MCF 10A (cell line): ENCODE measurements around the gene DDX20. TPM values are rescaled to one million over a fixed set of nuclear protein-coding genes. Genes with fewer than 3 reads are reported as not detected.
"Not testable (repeated sequence)": the region's sequence is repeated elsewhere in the genome, so short reads cannot be mapped to it uniquely, and the experiment has no call there.

Source experiments
- BruUV-seq: library from RNA; stranded (reverse); fragments of 400-500 nt; replicated peaks from 2 replicates; lab custom pipeline; 2021; lab: Mats Ljungman, UMichigan
- CTCF ChIA-PET: fragments of 300-600 bp; sonication (Branson Sonifier 250); formaldehyde crosslinking; extraction: SDS; loops from one replicate; lab custom pipeline; 2021; ENCODE audit warnings: antibody characterized with exemption, inconsistent platforms; lab: Yijun Ruan, JAX
- POLR2A ChIA-PET: fragments of 300-600, 350-650 bp; sonication (Branson Sonifier 250); formaldehyde crosslinking; extraction: SDS; loops from one replicate; lab custom pipeline; 2020; ENCODE audit warnings: antibody characterized with exemption, inconsistent platforms; lab: Yijun Ruan, JAX
- DNase-seq: peaks from one replicate; pipeline ENCODE4 v3.0.0-alpha.2; 2018; ENCODE audit not compliant: unreplicated experiment
- H3K27ac Mint-ChIP-seq: one replicate; pipeline ENCODE4 v1.8.0; 2022; ENCODE audit warnings: mild to moderate bottlenecking, low read depth, mixed read lengths; ENCODE audit not compliant: unreplicated experiment
- H3K27me3 Mint-ChIP-seq: one replicate; pipeline ENCODE4 v1.8.0; 2022; ENCODE audit warnings: mixed read lengths; ENCODE audit not compliant: insufficient read depth, unreplicated experiment
- H3K36me3 Mint-ChIP-seq: one replicate; pipeline ENCODE4 v1.8.0; 2022; ENCODE audit warnings: mild to moderate bottlenecking, moderate library complexity, mixed read lengths; ENCODE audit not compliant: insufficient read depth, unreplicated experiment
- H3K4me1 Mint-ChIP-seq: one replicate; pipeline ENCODE4 v1.8.0; 2022; ENCODE audit warnings: mixed read lengths; ENCODE audit not compliant: insufficient read depth, unreplicated experiment
- H3K4me3 Mint-ChIP-seq: one replicate; pipeline ENCODE4 v1.8.0; 2022; ENCODE audit warnings: mild to moderate bottlenecking, moderate library complexity, mixed read lengths; ENCODE audit not compliant: unreplicated experiment
- H3K9me3 Mint-ChIP-seq: one replicate; pipeline ENCODE4 v1.8.0; 2022; ENCODE audit warnings: mixed read lengths; ENCODE audit not compliant: unreplicated experiment
- CTCF ChIP-seq: fragments of 200-600 bp; IDR thresholded peaks from one replicate; pipeline ENCODE4 v1.8.0; 2022; ENCODE audit warnings: antibody characterized with exemption, mild to moderate bottlenecking; ENCODE audit not compliant: unreplicated experiment
- intact Hi-C: fragments of 100-400 bp; cut with micrococcal nuclease; formaldehyde crosslinking; loops from 2 replicates; pipeline ENCODE4 v1.14.1; 2022
- total RNA-seq: library from RNA; stranded (reverse); gene quantifications from 2 replicates; pipeline ENCODE4 v1.2.3, GENCODE V29; 2022

DDX20 gene
- total RNA-seq, 1 experiment from 2014 or later = 14.8 TPM

- no peak for TF ChIP-seq CTCF
- Mint-ChIP-seq H3K27me3 (no peaks in the 10 kb centered on the region), H3K36me3 (no peaks in the 10 kb centered on the region), H3K27ac (peak overlapping the region; percentile 94), H3K4me3 (peak overlapping the region; percentile 82), H3K4me1 (peaks cover 17% of the 10 kb centered on the region), H3K9me3 (no peaks in the 10 kb centered on the region)
- ChIA-PET CTCF (interaction anchor here (0.7 to 9.9 kb wide), 15 partner anchors 9 to 1702 kb away, joined by 3 to 94 read pairs (median 4); no protein-coding TSS in a partner anchor), POLR2A (interaction anchor here (0.5 to 4.8 kb wide), 30 partner anchors 8 to 918 kb away, joined by 3 to 86 read pairs (median 5); partner anchors contain the start of genes ATP5PB, DDX20, RAP1A and WDR77)
- BruUV-seq = no TSS peak
- intact Hi-C loops = no loop called here
- peak; percentile 84 for DNase-seq
Measured at GRCh38 chr1:111738436-111739193, 17.1 kb upstream of the DDX20 start.

- Mint-ChIP-seq H3K4me1 (peaks cover 17% of the 10 kb centered on the region), H3K27ac (peak within 1 kb of the TSS; percentile 94), H3K27me3 (no peaks in the 10 kb centered on the region), H3K4me3 (peak within 1 kb of the TSS; percentile 82), H3K9me3 (no peaks in the 10 kb centered on the region), H3K36me3 (no peaks in the 10 kb centered on the region)
- BruUV-seq = no TSS peak
- intact Hi-C loops = no loop called here
- DNase-seq = peak; percentile 92
- no peak for TF ChIP-seq CTCF
- ChIA-PET POLR2A (interaction anchor here (0.5 to 4.8 kb wide), 27 partner anchors 8 to 917 kb away, joined by 3 to 86 read pairs (median 5); partner anchors contain the start of genes ATP5PB, DDX20, RAP1A and WDR77), CTCF (interaction anchor here (0.7 to 9.9 kb wide), 13 partner anchors 8 to 249 kb away, joined by 3 to 94 read pairs (median 5); no protein-coding TSS in a partner anchor)
Measured at GRCh38 chr1:111739194-111739924, 16.3 kb upstream of the DDX20 start, which contains the start of gene INKA2. Gene INKA2, minus strand, starts transcription at chr1:111739395. Its CDS starts 153 bp downstream, at chr1:111739242.

GRCh38 chr1:111739925-111740765, 15.6 kb upstream of the DDX20 start:
- Mint-ChIP-seq H3K27me3 (no peaks in the 10 kb centered on the region), H3K4me3 (peak overlapping the region; percentile 82), H3K9me3 (no peaks in the 10 kb centered on the region), H3K4me1 (peaks cover 17% of the 10 kb centered on the region), H3K36me3 (no peaks in the 10 kb centered on the region), H3K27ac (peak overlapping the region; percentile 94)
- ChIA-PET POLR2A (interaction anchor here (1.3 to 4.8 kb wide), 13 partner anchors 9 to 601 kb away, joined by 4 to 86 read pairs (median 11); partner anchors contain the start of genes ATP5PB, DDX20, RAP1A and WDR77), CTCF (interaction anchor here (0.7 to 9.9 kb wide), 8 partner anchors 10 to 232 kb away, joined by 3 to 94 read pairs (median 5); no protein-coding TSS in a partner anchor)
- TF ChIP-seq CTCF = no peak
- no peak for DNase-seq
- intact Hi-C loops = no loop called here
- BruUV-seq = no TSS peak

GRCh38 chr1:111742292-111742691, 13.4 kb upstream of the DDX20 start:
- H3K36me3 Mint-ChIP-seq, BruUV-seq, H3K4me3 Mint-ChIP-seq, H3K27me3 Mint-ChIP-seq, H3K9me3 Mint-ChIP-seq, intact Hi-C loops, DNase-seq, H3K27ac Mint-ChIP-seq: not testable (repeated sequence)
- H3K4me1 Mint-ChIP-seq = peaks cover 14% of the 10 kb centered on the region
- ChIA-PET CTCF (interaction anchor here (0.6 to 1.0 kb wide), 2 partner anchors 26 to 270 kb away, joined by 3 to 4 read pairs; no protein-coding TSS in a partner anchor), POLR2A (interaction anchor here (1.0 kb wide), 1 partner anchor 39 kb away, joined by 3 read pairs; no protein-coding TSS in a partner anchor)
